GM12873 (cell line): ENCODE results near the gene ANTXR1.

ENCODE experiments used
- TF ChIP-seq, protein P1 (sequence below): IDR thresholded peaks from 2 replicates; pipeline ENCODE4 v1.5.1; 2012; ENCODE audit warnings: low read depth, mild to moderate bottlenecking, moderate library complexity, low read length, control low read depth; ENCODE audit not compliant: insufficient read depth; ENCODE audit errors: missing control alignments

ANTXR1 gene

GRCh38 chr2:69292256-69292655, 279.3 kb downstream of the ANTXR1 start:
- TF ChIP-seq, protein P1, sequence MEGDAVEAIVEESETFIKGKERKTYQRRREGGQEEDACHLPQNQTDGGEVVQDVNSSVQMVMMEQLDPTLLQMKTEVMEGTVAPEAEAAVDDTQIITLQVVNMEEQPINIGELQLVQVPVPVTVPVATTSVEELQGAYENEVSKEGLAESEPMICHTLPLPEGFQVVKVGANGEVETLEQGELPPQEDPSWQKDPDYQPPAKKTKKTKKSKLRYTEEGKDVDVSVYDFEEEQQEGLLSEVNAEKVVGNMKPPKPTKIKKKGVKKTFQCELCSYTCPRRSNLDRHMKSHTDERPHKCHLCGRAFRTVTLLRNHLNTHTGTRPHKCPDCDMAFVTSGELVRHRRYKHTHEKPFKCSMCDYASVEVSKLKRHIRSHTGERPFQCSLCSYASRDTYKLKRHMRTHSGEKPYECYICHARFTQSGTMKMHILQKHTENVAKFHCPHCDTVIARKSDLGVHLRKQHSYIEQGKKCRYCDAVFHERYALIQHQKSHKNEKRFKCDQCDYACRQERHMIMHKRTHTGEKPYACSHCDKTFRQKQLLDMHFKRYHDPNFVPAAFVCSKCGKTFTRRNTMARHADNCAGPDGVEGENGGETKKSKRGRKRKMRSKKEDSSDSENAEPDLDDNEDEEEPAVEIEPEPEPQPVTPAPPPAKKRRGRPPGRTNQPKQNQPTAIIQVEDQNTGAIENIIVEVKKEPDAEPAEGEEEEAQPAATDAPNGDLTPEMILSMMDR, result no peak

DNA sequence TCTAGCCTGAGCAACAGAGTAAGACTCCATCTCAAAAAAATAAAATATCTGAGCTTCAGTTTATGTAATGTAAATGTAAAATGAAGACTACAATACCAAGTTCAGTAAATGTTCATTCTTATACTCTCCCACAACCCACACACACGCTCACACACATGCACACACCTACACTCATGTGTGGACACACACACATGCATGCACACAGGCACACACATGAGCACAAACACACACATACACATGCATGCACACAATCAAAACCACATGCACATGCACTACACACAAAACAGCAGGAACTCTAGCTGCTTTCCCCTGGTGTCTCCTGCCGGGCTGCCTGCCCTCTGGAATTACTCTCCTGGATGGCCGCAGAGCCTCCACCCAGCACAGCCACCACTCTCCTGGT, 283.4 kb downstream of the ANTXR1 start:
- TF ChIP-seq, protein P1, result no peak

- TF ChIP-seq, protein P1, result no peak
Measured at GRCh38 chr2:69297216-69297615, 284.2 kb downstream of the ANTXR1 start.

DNA sequence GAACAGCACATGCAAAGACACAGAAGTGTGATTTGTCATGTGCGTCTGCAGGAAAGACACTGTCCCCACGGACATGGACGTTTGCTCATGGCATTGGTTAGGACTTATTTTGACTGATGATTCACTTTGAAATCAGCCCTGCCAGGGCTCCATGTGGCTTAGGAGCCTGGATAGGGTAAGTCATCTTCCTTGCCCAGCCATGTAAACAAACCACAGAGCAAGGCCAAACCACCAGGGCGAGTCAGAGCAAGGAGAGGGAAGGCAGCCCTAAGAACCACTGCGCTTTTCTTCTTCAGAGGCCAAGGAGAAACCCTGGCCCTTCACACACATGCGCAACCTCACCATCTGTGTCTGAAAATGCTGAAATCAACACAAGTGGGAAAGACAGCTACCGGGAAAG, 285.3 kb downstream of the ANTXR1 start:
- TF ChIP-seq, protein P1, result no peak

GRCh38 chr2:69298862-69299261, 285.9 kb downstream of the ANTXR1 start:
- TF ChIP-seq, protein P1, result no peak
